Endothelial cell of umbilical vein (primary cell): ENCODE data around the gene CACNA2D3. TPM values are rescaled to one million over a fixed set of nuclear protein-coding genes. Genes with fewer than 3 reads are reported as not detected.

Source experiments
- BruUV-seq: library from RNA; stranded (reverse); fragments of 400-500 nt; replicated peaks from 2 replicates; lab custom pipeline; 2021; lab: Mats Ljungman, UMichigan
- CTCF ChIA-PET: fragments of 300-600, 350-600 bp; sonication (Branson Sonifier 250); formaldehyde crosslinking; loops from one replicate; lab custom pipeline; 2021; ENCODE audit warnings: antibody characterized with exemption, inconsistent platforms; lab: Charles Lee
- POLR2A ChIA-PET: fragments of 300-600, 350-600 bp; sonication (Branson Sonifier 250); formaldehyde crosslinking; loops from one replicate; lab custom pipeline; 2021; ENCODE audit warnings: antibody characterized with exemption, inconsistent platforms; lab: Charles Lee
- DNase-seq: peaks from one replicate; pipeline ENCODE4 v3.0.0-alpha.2; 2011; ENCODE audit warnings: low read depth, low spot score
- FAIRE-seq: peaks from 2 replicates; lab custom pipeline; 2011; peaks lifted over from hg19 to GRCh38; lab: Jason Lieb, UNC
- H2AFZ ChIP-seq: 2 replicates; pipeline ENCODE4 v1.6.0; 2012; ENCODE audit warnings: low read depth, low read length, control low read depth, inconsistent platforms
- H3K27ac ChIP-seq: 2 replicates; pipeline ENCODE4 v1.5.1; 2011; ENCODE audit warnings: low read depth, mild to moderate bottlenecking, control low read depth, low read length, moderate library complexity; ENCODE audit not compliant: insufficient read depth
- H3K27me3 ChIP-seq, 2 experiments: 2 replicates each; pipeline versions ENCODE4 v1.6.0 to v1.6.1; 2011; ENCODE audit warnings: low read length in 2 of 2, mixed read lengths in 1 of 2; ENCODE audit not compliant: control insufficient read depth in 2 of 2, insufficient read depth in 2 of 2
- H3K36me3 ChIP-seq, 2 experiments: 2 replicates in 1 of 2; 3 replicates in 1 of 2; pipeline ENCODE4 v1.5.1; 2011; ENCODE audit warnings: low read length in 2 of 2, mild to moderate bottlenecking in 1 of 2, moderate library complexity in 1 of 2; ENCODE audit not compliant: control insufficient read depth in 2 of 2, insufficient read depth in 2 of 2; ENCODE audit errors: extremely low read depth in 1 of 2
- H3K4me1 ChIP-seq: 3 replicates; pipeline ENCODE4 v1.5.1; 2011; ENCODE audit warnings: mild to moderate bottlenecking, low read length; ENCODE audit not compliant: control insufficient read depth, insufficient read depth; ENCODE audit errors: extremely low read depth
- H3K4me2 ChIP-seq: 2 replicates; pipeline ENCODE4 v1.6.1; 2011; ENCODE audit warnings: low read length, control low read depth, mixed read lengths; ENCODE audit not compliant: insufficient read depth
- H3K4me3 ChIP-seq, 3 experiments: fragments of 200-600 bp in 1 of 3; sonication (generic), shearing (Covaris generic) in 1 of 3; replicated peaks in 1 of 3; 2 replicates each; pipeline ENCODE4 v1.5.1; 2011 to 2016; ENCODE audit warnings: control low read depth in 3 of 3, low read length in 3 of 3, mild to moderate bottlenecking in 2 of 3, inconsistent platforms in 1 of 3, low read depth in 1 of 3, moderate library complexity in 1 of 3; ENCODE audit not compliant: insufficient read depth in 1 of 3
- H3K79me2 ChIP-seq: 2 replicates; pipeline ENCODE4 v1.6.0; 2012; ENCODE audit warnings: low read length, inconsistent platforms; ENCODE audit not compliant: control insufficient read depth, insufficient read depth
- H3K9ac ChIP-seq: replicated peaks from 2 replicates; pipeline ENCODE3; 2011; ENCODE audit warnings: low read length, control low read depth; ENCODE audit not compliant: insufficient read depth; ENCODE audit errors: extremely low read depth
- H3K9me1 ChIP-seq: replicated peaks from 3 replicates; pipeline ENCODE4 v1.6.0; 2011; ENCODE audit warnings: mild to moderate bottlenecking, low read length; ENCODE audit not compliant: control insufficient read depth, insufficient read depth; ENCODE audit errors: extremely low read depth
- H3K9me3 ChIP-seq: replicated peaks from 2 replicates; pipeline ENCODE4 v1.5.1; 2012; ENCODE audit warnings: low read length, inconsistent platforms; ENCODE audit not compliant: control insufficient read depth, insufficient read depth
- H4K20me1 ChIP-seq: replicated peaks from 2 replicates; pipeline ENCODE3; 2011; ENCODE audit warnings: mild to moderate bottlenecking, low read length; ENCODE audit not compliant: control insufficient read depth, insufficient read depth; ENCODE audit errors: extremely low read depth
- EZH2 ChIP-seq: IDR thresholded peaks from 2 replicates; pipeline ENCODE4 v1.6.1; 2012; ENCODE audit warnings: borderline replicate concordance, low read depth, mild to moderate bottlenecking, moderate library complexity, low read length, inconsistent platforms; ENCODE audit not compliant: severe bottlenecking
- FOS ChIP-seq: IDR thresholded peaks from 2 replicates; pipeline ENCODE4 v1.6.1; 2011; ENCODE audit warnings: mild to moderate bottlenecking, low read length, moderate library complexity, borderline replicate concordance; ENCODE audit not compliant: insufficient read depth
- GATA2 ChIP-seq: IDR thresholded peaks from 2 replicates; pipeline ENCODE4 v1.7.0; 2011; ENCODE audit warnings: low read depth, mild to moderate bottlenecking, moderate library complexity, mixed read lengths, low read length; ENCODE audit not compliant: insufficient read length, insufficient read depth
- JUN ChIP-seq: IDR thresholded peaks from 2 replicates; pipeline ENCODE4 v1.6.1; 2011; ENCODE audit warnings: borderline replicate concordance, low read depth; ENCODE audit not compliant: insufficient read length, insufficient read depth
- MYC ChIP-seq: IDR thresholded peaks from one replicate; pipeline ENCODE4 v1.6.1; 2011; ENCODE audit warnings: mild to moderate bottlenecking, low read depth, low read length
- POLR2A ChIP-seq: IDR thresholded peaks from 2 replicates; pipeline ENCODE4 v1.6.1; 2012; ENCODE audit warnings: low read depth, mild to moderate bottlenecking, control low read depth, low read length
- POLR2AphosphoS5 ChIP-seq: IDR thresholded peaks from 2 replicates; pipeline ENCODE4 v1.6.1; 2012; ENCODE audit warnings: low read depth, mild to moderate bottlenecking, control low read depth, low read length, moderate library complexity; ENCODE audit not compliant: insufficient read depth
- dilution Hi-C: fragments of 300-500 bp; cut with MboI; formaldehyde crosslinking; loops from one replicate; pipeline ENCODE4 v1.15.0; 2019; ENCODE audit warnings: low sequenced_read_pairs; ENCODE audit not compliant: extremely low pct_ligation_motif_present
- intact Hi-C: fragments of 100-400 bp; cut with micrococcal nuclease; formaldehyde crosslinking; loops from one replicate; pipeline ENCODE4 v1.10.0; 2022
- polyA plus RNA-seq, 4 experiments: library from polyadenylated mRNA; depleted of rRNA in 3 of 4; stranded (reverse) in 3 of 4; unstranded in 1 of 4; fragments of >200 nt; gene quantifications; 2 replicates each; pipeline versions ENCODE4 v1.2.1 to v1.2.3, GENCODE V29; 2011 to 2012; ENCODE audit warnings: missing spikeins in 1 of 4
- total RNA-seq: library from RNA; stranded (reverse); gene quantifications from 2 replicates; pipeline ENCODE4 v1.2.3, GENCODE V29; 2021
- TF ChIP-seq, protein P1 (sequence below): IDR thresholded peaks from 2 replicates; pipeline ENCODE4 v1.6.1; 2011; ENCODE audit not compliant: insufficient read depth, insufficient read length
- TF ChIP-seq, protein P2 (sequence below), 2 donors: IDR thresholded peaks; 1 replicate in 1 of 2; 2 replicates in 1 of 2; pipeline ENCODE4 v1.5.1; 2011; ENCODE audit warnings: low read length in 2 of 2, mild to moderate bottlenecking in 2 of 2, moderate library complexity in 2 of 2, control low read depth in 1 of 2, inconsistent platforms in 1 of 2, low read depth in 1 of 2; ENCODE audit not compliant: insufficient read depth in 1 of 2; ENCODE audit errors: extremely low read depth in 1 of 2

Gene CACNA2D3
- total and polyA plus RNA-seq, 2 donors (not counting 3 experiments of a cell fraction or from before 2014, with no cell fraction given), result not detected

DNA sequence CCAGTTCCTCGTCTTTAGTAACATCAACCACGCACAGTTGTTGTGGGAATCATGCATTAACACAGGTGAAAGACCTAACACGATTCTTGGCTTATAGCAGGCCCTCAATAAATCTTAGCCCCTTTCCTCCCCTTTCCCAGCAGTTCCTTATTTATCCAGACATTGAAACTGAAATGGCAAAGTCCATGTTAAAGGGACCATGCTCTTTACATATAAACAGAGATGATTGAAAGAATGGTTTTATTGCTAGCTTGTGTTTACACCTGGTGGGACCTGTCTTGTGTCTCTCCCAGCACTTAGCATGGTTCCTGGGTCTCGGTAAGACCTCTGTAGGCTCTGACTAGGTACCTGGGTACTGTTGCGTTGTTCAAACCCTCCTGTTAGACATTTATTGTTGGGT is 553.7 kb downstream of the CACNA2D3 start:
- no peaks in the 10 kb centered on the region for H3K27me3 ChIP-seq
- no TSS peak for BruUV-seq
- intact Hi-C loops (no loop called here), dilution Hi-C loops (no loop called here)
- H3K4me3 ChIP-seq, result no peak overlapping the region
- DNase-seq (no peak), FAIRE-seq (no peak)
- H3K36me3 ChIP-seq, result no peaks in the 10 kb centered on the region
- no peaks in the 10 kb centered on the region for H3K4me1 ChIP-seq
- no peaks in the 10 kb centered on the region for H3K9me1 ChIP-seq
- TF ChIP-seq MYC (no peak), POLR2AphosphoS5 (no peak)
- no peaks in the 10 kb centered on the region for H3K79me2 ChIP-seq
- ChIA-PET CTCF (no interaction called here), POLR2A (no interaction called here)
- H2AFZ ChIP-seq, result no peak overlapping the region
- H4K20me1 ChIP-seq, result no peaks in the 10 kb centered on the region
- H3K4me2 ChIP-seq, result no peak overlapping the region
- H3K9me3 ChIP-seq, result peaks cover 7% of the 10 kb centered on the region
- no peak overlapping the region for H3K9ac ChIP-seq
- H3K27ac ChIP-seq, result no peak overlapping the region

DNA sequence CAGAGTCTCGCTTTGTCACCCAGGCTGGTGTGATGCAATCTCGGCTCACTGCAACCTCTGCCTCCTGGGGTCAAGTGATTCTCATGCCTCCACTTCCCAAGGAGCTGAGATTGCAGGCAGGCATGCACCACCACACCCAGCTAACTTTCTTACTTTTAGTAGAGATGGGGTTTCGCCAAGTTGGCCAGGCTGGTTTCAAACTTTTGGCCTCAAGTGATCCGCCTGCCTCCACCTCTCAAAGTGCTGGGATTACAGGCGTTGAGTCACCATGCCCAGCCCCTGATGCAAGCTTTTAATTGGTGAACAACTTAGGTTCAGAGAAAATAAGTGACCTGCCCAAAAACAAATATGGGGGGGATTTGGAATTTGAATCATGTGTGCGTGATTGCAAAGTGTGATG is 559.4 kb downstream of the CACNA2D3 start:
- Histone ChIP-seq H3K4me1 (no peaks in the 10 kb centered on the region), H3K9ac (no peak overlapping the region), H3K79me2 (no peaks in the 10 kb centered on the region), H2AFZ (no peak overlapping the region), H4K20me1 (no peaks in the 10 kb centered on the region), H3K9me1 (no peaks in the 10 kb centered on the region), H3K4me2 (no peak overlapping the region), H3K4me3 (no peak overlapping the region), H3K27ac (no peak overlapping the region), H3K27me3 (no peaks in the 10 kb centered on the region), H3K36me3 (no peaks in the 10 kb centered on the region), H3K9me3 (peaks cover 6% of the 10 kb centered on the region)
- BruUV-seq, result no TSS peak
- intact Hi-C loops, result no loop called here
- dilution Hi-C loops, result no loop called here
- ChIA-PET CTCF (no interaction called here), POLR2A (no interaction called here)
- TF ChIP-seq, protein P1, sequence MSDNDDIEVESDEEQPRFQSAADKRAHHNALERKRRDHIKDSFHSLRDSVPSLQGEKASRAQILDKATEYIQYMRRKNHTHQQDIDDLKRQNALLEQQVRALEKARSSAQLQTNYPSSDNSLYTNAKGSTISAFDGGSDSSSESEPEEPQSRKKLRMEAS, result no peak
- TF ChIP-seq FOS, result no peak
- TF ChIP-seq GATA2, result no peak
- TF ChIP-seq EZH2, result no peak
- TF ChIP-seq, protein P2, sequence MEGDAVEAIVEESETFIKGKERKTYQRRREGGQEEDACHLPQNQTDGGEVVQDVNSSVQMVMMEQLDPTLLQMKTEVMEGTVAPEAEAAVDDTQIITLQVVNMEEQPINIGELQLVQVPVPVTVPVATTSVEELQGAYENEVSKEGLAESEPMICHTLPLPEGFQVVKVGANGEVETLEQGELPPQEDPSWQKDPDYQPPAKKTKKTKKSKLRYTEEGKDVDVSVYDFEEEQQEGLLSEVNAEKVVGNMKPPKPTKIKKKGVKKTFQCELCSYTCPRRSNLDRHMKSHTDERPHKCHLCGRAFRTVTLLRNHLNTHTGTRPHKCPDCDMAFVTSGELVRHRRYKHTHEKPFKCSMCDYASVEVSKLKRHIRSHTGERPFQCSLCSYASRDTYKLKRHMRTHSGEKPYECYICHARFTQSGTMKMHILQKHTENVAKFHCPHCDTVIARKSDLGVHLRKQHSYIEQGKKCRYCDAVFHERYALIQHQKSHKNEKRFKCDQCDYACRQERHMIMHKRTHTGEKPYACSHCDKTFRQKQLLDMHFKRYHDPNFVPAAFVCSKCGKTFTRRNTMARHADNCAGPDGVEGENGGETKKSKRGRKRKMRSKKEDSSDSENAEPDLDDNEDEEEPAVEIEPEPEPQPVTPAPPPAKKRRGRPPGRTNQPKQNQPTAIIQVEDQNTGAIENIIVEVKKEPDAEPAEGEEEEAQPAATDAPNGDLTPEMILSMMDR (IDR thresholded peaks at IDR 0.05; ENCODE audit: extremely low read depth in 1 of 2, insufficient read depth in 1 of 2, low read depth in 1 of 2, low read length in 2 of 2), result no peak
- TF ChIP-seq JUN, result no peak
- no peak for TF ChIP-seq MYC
- no peak for TF ChIP-seq POLR2A
- TF ChIP-seq POLR2AphosphoS5, result no peak
- DNase-seq (no peak), FAIRE-seq (no peak)
